ENCODE measurements around the gene LAMP2. TPM values are rescaled to one million over a fixed set of nuclear protein-coding genes. Genes with fewer than 3 reads are reported as not detected.
"Not testable (repeated sequence)": the region's sequence is repeated elsewhere in the genome, so short reads cannot be mapped to it uniquely, and the experiment has no call there.

Gene LAMP2
- total RNA-seq, 1 donor from 2014 or later, result 59.6 TPM

DNA sequence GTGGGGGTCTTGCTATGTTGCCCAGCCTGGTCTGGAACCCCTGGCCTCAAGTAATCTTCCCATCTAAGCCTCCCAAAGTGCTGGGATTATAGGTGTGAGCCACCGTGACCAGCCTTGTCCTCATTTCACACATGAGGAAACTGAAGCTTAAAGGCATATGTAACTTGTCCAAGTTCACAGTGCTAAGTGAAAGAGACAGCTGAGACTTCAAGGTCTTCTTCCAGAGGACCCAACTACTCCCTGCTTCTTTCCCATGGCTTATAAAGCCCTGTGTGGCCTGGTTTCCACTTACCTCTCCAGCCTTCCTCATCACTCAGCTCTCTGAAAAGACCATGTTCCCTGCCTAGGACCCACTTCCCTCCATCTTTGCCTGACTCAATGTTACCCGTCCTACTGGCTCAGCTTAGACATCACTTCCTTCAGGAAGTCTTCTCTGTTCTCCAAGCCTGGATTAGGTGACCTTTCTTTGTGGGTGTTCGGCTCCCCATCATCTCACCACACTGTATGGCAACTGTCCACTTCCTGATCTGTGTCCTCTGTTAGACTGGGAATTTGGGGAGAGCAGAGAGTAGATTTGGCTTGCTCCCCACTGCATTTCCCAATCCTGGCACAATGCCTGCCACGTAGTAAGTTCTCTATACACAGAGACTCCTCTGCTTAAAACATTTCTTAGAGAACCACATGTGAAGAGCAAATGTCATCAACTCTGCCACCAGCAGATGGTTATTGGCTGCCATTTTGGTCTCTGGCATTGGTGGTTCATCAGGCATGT is 30.4 kb upstream of the LAMP2 start:
- TF ChIP-seq, protein P1, sequence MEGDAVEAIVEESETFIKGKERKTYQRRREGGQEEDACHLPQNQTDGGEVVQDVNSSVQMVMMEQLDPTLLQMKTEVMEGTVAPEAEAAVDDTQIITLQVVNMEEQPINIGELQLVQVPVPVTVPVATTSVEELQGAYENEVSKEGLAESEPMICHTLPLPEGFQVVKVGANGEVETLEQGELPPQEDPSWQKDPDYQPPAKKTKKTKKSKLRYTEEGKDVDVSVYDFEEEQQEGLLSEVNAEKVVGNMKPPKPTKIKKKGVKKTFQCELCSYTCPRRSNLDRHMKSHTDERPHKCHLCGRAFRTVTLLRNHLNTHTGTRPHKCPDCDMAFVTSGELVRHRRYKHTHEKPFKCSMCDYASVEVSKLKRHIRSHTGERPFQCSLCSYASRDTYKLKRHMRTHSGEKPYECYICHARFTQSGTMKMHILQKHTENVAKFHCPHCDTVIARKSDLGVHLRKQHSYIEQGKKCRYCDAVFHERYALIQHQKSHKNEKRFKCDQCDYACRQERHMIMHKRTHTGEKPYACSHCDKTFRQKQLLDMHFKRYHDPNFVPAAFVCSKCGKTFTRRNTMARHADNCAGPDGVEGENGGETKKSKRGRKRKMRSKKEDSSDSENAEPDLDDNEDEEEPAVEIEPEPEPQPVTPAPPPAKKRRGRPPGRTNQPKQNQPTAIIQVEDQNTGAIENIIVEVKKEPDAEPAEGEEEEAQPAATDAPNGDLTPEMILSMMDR (conservative IDR thresholded peaks at IDR 0.05; ENCODE audit: low read depth, low read length), result no peak

DNA sequence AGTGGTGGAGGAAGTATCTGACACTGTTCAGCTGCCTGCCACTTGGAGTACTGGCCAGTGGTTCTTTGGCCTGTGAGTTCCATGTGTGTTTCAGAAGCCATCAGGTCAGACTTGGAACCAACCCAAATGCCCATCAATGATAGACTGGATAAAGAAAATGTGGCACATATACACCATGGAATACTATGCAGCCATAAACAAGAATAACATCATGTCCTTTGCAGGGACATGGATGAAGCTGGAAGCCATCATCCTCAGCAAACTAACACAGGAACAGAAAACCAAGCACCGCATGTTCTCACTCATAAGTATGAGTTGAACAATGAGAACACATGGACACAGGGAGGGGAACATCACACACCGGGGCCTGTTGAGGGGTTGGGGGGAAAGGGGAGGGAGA is 21.0 kb upstream of the LAMP2 start:
- H3K4me3 ChIP-seq (ENCODE audit: low read depth, low read length); DNase-seq (ENCODE audit: low read depth): not testable (repeated sequence)

More for the DNA sequence above, 30.4 kb upstream of the LAMP2 start:
- no peak for DNase-seq (ENCODE audit: low read depth)
- H3K4me3 ChIP-seq (ENCODE audit: low read depth, low read length), result no peak overlapping the region

DNA sequence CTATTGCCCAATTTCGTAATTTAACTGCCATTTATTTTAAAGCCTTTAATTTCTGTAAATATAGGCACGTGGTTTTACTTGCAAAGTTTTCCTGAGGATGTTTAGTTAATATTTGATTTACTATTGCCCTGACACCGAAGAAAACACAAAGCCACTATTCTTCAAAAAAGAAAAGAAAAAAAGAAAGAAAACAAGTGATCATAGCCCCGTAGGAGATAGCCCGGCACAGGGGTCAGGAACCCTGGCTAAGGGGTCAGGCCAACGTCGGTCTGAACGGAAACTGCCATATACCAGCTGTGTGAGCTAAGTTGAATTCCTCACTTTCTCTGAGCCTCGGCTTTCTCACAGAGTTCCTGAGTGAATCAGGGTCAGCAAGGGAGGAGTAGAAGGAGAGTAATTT is 17.7 kb upstream of the LAMP2 start:
- H3K4me3 ChIP-seq (ENCODE audit: low read depth, low read length), result no peak overlapping the region
- TF ChIP-seq, protein P1 (conservative IDR thresholded peaks at IDR 0.05; ENCODE audit: low read depth, low read length), result no peak
- DNase-seq (ENCODE audit: low read depth), result no peak

DNA sequence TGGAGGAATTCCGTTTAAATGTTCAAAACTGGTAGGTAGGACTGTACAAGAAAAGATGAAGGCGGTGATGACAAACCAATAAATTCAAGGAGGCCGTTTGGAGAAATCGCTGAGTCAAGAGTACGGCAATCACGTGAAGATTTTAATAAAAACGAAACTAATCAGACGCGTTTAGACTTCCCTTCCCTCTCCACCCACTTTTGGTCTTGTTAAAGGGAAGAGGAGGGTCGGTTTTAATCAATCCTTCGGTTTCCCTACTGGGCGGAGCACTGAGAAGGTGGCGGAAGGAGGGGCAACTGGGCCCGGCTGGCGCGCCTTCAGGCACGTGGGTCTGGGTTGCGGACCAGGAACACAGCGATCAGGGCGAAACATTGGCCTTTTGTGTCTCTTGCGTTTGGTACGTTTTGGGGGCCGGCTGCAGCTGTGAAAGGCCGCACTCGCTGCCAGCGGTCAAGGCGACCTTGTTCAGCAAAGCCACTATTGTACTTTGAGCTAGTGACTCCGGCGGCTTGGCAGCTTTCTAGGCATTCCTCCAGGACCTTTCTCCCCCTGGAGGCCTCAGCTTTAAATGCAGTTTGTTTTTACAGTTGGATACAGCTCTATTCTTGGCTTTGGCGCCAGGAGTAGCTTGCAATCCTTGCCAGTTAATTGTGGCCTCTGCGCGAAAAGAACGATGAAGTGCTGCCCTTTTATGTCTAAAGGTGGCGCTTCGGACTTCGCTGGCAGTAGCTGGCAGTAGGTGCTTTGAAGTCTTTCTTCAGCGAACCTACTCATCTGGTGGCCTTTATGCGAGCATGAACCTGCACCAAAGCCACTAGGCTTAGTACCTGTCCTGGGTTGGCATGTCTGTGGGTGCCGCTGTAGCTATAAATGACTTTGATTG is 16.8 kb upstream of the LAMP2 start:
- DNase-seq (ENCODE audit: low read depth), result peak; percentile 66
- peak overlapping the region; percentile 56 for H3K4me3 ChIP-seq (ENCODE audit: low read depth, low read length)
- TF ChIP-seq, protein P1 (conservative IDR thresholded peaks at IDR 0.05; ENCODE audit: low read depth, low read length), result peak; percentile 53

DNA sequence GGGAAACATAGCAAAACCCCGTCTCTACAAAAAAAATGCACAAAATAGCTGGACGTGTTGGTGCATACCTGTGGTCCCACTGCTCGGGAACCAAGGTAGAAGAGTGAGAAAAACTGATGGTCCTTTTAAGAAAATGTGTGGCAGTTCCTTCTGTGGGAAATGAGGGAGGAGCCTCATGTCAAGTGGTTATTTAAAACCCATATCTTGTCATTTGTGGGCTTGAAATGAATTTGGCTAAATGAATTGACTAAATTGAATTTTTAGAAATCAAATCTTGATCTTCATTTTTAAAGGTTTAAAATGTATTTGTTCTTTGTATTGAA is 16.2 kb upstream of the LAMP2 start:
- H3K4me3 ChIP-seq (ENCODE audit: low read depth, low read length), result peak overlapping the region; percentile 56
- no peak for DNase-seq (ENCODE audit: low read depth)
- TF ChIP-seq, protein P1 (conservative IDR thresholded peaks at IDR 0.05; ENCODE audit: low read depth, low read length), result no peak

DNA sequence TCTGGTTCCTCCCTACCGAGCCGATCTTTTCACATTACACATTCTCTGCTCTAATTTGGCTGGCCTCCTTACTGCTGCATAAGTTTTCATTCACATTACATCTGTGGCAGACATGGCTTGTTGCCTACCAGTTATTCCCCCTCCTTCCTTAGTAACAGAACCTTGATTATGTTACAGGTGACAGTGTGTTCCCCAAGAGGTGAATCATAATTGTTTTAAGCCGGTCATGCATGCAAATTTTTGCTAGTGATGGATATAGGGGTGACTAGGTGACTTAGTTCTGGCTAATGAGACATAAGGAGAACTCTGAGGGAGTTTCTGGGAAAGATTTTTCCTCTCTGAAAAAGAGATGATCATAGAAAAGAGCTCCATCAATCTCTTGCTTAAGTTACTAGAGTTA is 8.4 kb upstream of the LAMP2 start:
- H3K4me3 ChIP-seq (ENCODE audit: low read depth, low read length), result no peak overlapping the region
- TF ChIP-seq, protein P1 (conservative IDR thresholded peaks at IDR 0.05; ENCODE audit: low read depth, low read length), result no peak
- DNase-seq (ENCODE audit: low read depth), result peak; percentile 68

DNA sequence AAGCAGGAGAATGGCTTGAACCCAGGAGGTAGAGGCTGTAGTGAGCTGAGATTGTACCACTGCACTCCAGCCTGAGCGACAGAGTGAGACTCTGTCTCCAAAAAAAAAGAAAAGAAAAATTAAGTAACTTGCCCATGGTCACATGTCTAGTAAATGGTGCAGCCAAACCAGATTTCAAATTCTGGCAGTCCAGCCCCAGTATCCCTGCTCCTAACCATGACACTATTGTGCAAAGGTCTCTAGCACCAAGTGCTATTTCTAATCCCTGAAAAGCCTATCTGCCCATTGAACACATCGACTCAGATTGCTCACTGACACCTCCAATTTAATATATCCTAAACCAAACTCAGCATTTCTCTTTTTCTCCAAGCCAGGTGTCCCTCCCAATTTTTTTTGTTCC is 7.6 kb upstream of the LAMP2 start:
- DNase-seq (ENCODE audit: low read depth), result no peak
- TF ChIP-seq, protein P1 (conservative IDR thresholded peaks at IDR 0.05; ENCODE audit: low read depth, low read length), result no peak
- no peak overlapping the region for H3K4me3 ChIP-seq (ENCODE audit: low read depth, low read length)
